Measurements from ENCODE around the gene RAB1B.
"Not testable (repeated sequence)": the region's sequence is repeated elsewhere in the genome, so short reads cannot be mapped to it uniquely, and the experiment has no call there.

The RAB1B gene

DNA sequence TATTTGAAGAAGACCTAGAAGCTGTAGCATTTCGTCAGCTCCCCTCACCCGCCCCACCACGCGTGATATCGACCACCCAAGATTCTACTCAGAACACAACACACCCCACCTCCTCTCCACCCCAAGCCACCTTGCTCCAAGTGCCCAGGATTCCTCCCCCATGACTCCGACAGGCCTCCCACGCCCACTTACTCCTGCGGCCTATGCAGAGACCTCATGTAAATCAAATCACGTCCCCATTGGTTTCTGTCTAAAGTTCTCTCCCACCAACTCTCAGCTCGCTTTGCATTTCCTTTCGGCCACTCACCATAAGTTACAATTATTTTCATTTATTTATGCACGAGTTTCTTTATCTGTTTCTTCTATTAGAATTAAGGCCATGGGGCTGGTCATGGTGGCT, 34.2 kb downstream of the RAB1B start:
- Histone ChIP-seq H3K9me3 (ENCODE audit: control insufficient read depth, insufficient read depth, low read length) (no peaks in the 10 kb centered on the region), H3K4me1 (ENCODE audit: insufficient read depth, low read length) (peaks cover under 1% of the 10 kb centered on the region; the same call in 1 of the 2 replicates), H3K9ac (ENCODE audit: low read depth, low read length) (no peak overlapping the region), H3K36me3 (ENCODE audit: insufficient read depth, low read length) (no peaks in the 10 kb centered on the region)

GRCh38 chr11:66309475-66309874, 41.0 kb downstream of the RAB1B start:
- H3K9ac ChIP-seq (ENCODE audit: low read depth, low read length), result no peak overlapping the region
- H3K36me3 ChIP-seq (ENCODE audit: insufficient read depth, low read length), result no peaks in the 10 kb centered on the region
- peaks cover 12% of the 10 kb centered on the region for H3K4me1 ChIP-seq (ENCODE audit: insufficient read depth, low read length)
- no peaks in the 10 kb centered on the region for H3K9me3 ChIP-seq (ENCODE audit: control insufficient read depth, insufficient read depth, low read length)

GRCh38 chr11:66310324-66310723, 41.9 kb downstream of the RAB1B start:
- peaks cover 14% of the 10 kb centered on the region for H3K4me1 ChIP-seq (ENCODE audit: insufficient read depth, low read length)
- H3K9ac ChIP-seq (ENCODE audit: low read depth, low read length), result no peak overlapping the region
- no peaks in the 10 kb centered on the region for H3K36me3 ChIP-seq (ENCODE audit: insufficient read depth, low read length)
- no peaks in the 10 kb centered on the region for H3K9me3 ChIP-seq (ENCODE audit: control insufficient read depth, insufficient read depth, low read length)

DNA sequence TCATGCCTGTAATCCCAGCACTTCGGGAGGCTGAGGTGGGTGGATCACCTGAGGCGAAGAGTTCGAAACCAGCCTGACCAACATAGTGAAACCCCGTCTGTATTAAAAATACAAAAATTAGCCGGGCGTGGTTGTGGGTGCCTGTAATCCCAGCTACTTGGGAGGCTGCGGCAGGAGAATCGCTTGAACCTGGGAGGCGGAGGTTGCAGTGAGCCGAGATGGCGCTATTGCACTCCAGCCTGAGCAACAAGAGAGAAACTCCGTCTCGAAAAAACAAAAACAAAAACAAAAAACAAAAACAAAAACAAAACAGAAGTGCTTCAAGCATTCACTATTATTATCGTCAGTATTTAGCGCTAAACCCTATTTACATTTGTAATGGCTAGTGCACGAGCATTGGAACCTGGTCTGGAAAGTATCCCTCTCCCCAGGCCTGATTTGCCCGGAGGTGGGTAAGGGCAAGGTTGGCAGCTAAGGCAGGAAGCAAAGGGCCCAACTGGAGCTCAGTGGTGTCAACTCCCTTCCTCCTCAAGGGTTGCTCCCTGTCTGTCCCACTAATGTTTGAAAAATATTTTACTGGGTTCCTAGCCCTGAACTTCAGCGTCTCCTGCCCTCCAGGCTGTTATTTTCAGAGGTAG, 42.5 kb downstream of the RAB1B start:
- H3K4me1 ChIP-seq (ENCODE audit: insufficient read depth, low read length), result peaks cover 14% of the 10 kb centered on the region
- not testable (repeated sequence) for H3K36me3 ChIP-seq (ENCODE audit: insufficient read depth, low read length); H3K9me3 ChIP-seq (ENCODE audit: control insufficient read depth, insufficient read depth, low read length)
- H3K9ac ChIP-seq (ENCODE audit: low read depth, low read length), result peak overlapping the region; percentile 63; the same call in 1 of the 2 replicates

- Histone ChIP-seq H3K36me3 (ENCODE audit: insufficient read depth, low read length) (no peaks in the 10 kb centered on the region), H3K9ac (ENCODE audit: low read depth, low read length) (peak overlapping the region; percentile 63), H3K9me3 (ENCODE audit: control insufficient read depth, insufficient read depth, low read length) (no peaks in the 10 kb centered on the region), H3K4me1 (ENCODE audit: insufficient read depth, low read length) (peaks cover 14% of the 10 kb centered on the region)
Observed at GRCh38 chr11:66311470-66311964, 43.1 kb downstream of the RAB1B start.

DNA sequence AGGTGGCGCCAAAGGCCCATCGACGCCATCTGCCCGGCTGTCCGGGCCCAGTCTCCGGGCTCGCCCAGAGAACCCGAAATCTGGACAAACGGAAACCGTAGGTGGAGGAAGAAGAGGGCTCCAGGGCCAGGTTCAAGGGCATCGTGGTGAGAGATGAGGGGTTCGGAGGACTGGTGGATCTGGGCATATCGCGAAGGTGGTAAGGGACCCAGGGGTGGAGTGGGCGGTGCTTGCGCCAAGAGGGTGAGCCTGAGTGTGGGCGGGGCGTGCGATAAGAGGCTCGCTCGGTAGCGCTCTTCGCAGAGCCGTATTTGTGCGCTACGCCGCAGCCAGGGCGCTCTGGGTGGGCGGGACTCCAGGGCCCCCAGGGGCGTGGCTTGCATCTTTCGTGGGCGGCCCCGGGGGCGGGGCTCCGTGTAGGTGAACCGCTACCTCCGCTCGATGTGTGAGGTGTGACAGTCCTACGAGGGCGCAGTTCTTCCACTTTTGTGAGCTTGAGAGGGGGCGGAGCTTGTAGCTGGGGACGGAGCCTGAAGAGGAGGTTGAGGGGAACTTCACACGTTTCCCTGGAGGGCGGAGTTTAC, 43.6 kb downstream of the RAB1B start:
- H3K4me1 ChIP-seq (ENCODE audit: insufficient read depth, low read length), result peaks cover 14% of the 10 kb centered on the region
- no peaks in the 10 kb centered on the region for H3K36me3 ChIP-seq (ENCODE audit: insufficient read depth, low read length)
- no peaks in the 10 kb centered on the region for H3K9me3 ChIP-seq (ENCODE audit: control insufficient read depth, insufficient read depth, low read length)
- peak overlapping the region; percentile 63 for H3K9ac ChIP-seq (ENCODE audit: low read depth, low read length)

- H3K9me3 ChIP-seq (ENCODE audit: control insufficient read depth, insufficient read depth, low read length), result no peaks in the 10 kb centered on the region
- H3K4me1 ChIP-seq (ENCODE audit: insufficient read depth, low read length), result peaks cover 18% of the 10 kb centered on the region
- H3K9ac ChIP-seq (ENCODE audit: low read depth, low read length), result peak overlapping the region; percentile 64; the same call in 1 of the 2 replicates
- H3K36me3 ChIP-seq (ENCODE audit: insufficient read depth, low read length), result no peaks in the 10 kb centered on the region
Observed at GRCh38 chr11:66312549-66313320, 44.3 kb downstream of the RAB1B start.

DNA sequence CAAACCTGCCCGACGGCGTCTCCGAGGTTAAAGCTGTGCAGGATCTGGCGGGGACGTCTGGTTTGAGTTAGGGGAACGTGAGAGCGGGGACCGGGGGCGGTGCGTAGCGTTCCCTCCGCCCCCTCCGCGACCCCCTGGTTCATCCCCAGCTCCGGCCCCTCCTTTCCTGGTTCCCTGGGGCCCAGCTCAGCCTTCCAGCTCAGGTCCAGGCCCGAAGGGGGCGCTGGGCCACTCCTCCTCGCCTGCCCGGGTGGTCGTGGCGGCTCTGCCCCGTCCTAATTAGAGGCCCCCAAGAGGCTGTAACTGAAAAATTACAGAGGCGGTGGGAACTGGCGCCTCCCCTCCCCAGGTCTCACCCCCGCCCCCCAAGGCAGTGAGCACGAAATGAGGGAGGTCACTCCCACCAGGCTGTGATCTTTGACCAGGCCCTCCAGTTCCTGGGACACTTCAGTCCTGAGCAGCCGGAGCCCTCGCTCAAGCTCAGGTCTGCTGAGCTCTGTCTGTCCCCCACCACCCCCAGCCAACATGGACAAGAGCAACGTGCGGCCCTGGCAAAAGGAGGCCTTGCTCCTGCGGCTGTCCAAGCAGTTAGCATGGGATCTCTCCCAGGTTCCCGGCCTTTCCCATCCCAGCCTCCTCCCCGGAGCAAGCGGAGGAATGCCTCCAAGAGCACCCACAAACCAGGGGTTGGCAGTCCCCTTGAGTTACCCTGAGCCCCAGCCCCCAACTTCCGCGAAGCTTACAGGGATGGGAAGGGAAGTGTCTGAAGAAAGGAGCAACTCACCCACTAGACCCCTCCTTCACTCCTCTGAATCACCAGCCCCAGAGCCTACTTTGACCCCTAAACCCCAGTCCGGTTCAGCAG, 45.1 kb downstream of the RAB1B start:
- H3K4me1 ChIP-seq (ENCODE audit: insufficient read depth, low read length), result peaks cover 26% of the 10 kb centered on the region
- H3K9me3 ChIP-seq (ENCODE audit: control insufficient read depth, insufficient read depth, low read length), result no peaks in the 10 kb centered on the region
- no peaks in the 10 kb centered on the region for H3K36me3 ChIP-seq (ENCODE audit: insufficient read depth, low read length)
- peak overlapping the region; percentile 64; the same call in 1 of the 2 replicates for H3K9ac ChIP-seq (ENCODE audit: low read depth, low read length)

DNA sequence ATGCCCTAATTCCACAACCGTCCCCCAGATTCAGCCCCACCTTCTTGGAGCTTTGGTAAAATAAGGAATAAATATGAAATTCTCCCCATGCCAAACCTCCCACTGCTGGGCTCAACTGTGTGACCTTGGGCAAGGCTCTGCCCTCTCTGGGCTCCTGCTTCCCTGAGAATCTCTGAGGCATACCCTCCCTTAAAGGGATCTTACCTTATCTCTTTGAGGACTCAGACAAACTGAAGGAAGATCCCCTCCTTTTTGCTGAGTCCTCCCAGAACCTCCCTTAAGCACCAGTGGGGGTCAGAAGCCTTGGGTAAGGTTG, 45.7 kb downstream of the RAB1B start:
- no peaks in the 10 kb centered on the region for H3K36me3 ChIP-seq (ENCODE audit: insufficient read depth, low read length)
- peak overlapping the region; percentile 64; the same call in 1 of the 2 replicates for H3K9ac ChIP-seq (ENCODE audit: low read depth, low read length)
- peaks cover 27% of the 10 kb centered on the region for H3K4me1 ChIP-seq (ENCODE audit: insufficient read depth, low read length)
- H3K9me3 ChIP-seq (ENCODE audit: control insufficient read depth, insufficient read depth, low read length), result no peaks in the 10 kb centered on the region

DNA sequence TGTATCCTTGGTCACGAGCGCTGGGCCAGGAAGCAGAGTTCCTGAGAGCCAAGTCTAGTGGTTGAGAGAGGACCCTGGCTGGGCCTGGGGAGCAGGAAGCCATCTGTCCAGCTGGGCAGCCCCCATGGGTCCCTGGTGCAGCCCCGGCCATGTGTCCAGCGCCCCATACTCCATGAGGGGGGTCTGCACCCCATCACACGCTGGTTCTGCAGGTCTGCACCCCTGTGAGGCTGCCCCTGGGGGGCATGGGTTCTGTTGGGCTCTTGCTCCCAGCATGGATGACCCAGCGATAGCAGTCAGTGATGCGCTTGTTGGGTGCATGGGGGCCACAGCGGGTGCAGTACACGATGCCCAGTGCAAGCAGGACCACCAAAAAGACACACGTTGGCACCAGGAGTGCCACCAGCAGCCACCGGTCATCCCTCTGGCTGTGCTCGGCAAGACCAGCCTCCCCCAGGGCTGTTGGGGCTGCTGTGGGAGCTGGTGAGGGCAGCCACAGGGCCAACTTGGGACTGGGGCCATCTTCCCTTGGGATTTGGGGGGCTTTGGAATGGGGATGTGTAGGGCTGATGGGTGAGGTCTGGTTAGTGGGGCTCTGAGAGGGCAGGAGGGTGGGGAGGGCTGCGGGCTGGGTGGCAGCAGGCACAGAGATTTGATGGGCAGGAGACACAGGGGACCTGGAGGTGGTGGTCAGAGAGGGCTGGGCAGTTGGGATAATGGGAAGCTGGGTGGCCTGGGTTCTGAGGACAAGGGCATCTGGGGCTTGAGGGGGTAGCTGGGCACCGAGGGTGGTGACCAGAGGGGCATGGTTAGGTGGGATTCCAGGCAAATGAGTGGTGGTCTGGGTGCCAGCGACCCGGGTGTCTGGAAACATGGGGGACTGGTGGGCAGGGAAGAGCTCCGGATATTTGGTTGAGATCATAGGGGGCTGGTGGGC, 46.4 kb downstream of the RAB1B start:
- H3K4me1 ChIP-seq (ENCODE audit: insufficient read depth, low read length), result peaks cover 27% of the 10 kb centered on the region
- H3K9ac ChIP-seq (ENCODE audit: low read depth, low read length), result no peak overlapping the region
- H3K36me3 ChIP-seq (ENCODE audit: insufficient read depth, low read length), result no peaks in the 10 kb centered on the region
- H3K9me3 ChIP-seq (ENCODE audit: control insufficient read depth, insufficient read depth, low read length), result no peaks in the 10 kb centered on the region

- H3K9me3 ChIP-seq (ENCODE audit: control insufficient read depth, insufficient read depth, low read length), result no peaks in the 10 kb centered on the region
- H3K9ac ChIP-seq (ENCODE audit: low read depth, low read length), result no peak overlapping the region
- H3K4me1 ChIP-seq (ENCODE audit: insufficient read depth, low read length), result peaks cover 27% of the 10 kb centered on the region
- no peaks in the 10 kb centered on the region for H3K36me3 ChIP-seq (ENCODE audit: insufficient read depth, low read length)
Observed at GRCh38 chr11:66315498-66315885, 47.1 kb downstream of the RAB1B start.

DNA sequence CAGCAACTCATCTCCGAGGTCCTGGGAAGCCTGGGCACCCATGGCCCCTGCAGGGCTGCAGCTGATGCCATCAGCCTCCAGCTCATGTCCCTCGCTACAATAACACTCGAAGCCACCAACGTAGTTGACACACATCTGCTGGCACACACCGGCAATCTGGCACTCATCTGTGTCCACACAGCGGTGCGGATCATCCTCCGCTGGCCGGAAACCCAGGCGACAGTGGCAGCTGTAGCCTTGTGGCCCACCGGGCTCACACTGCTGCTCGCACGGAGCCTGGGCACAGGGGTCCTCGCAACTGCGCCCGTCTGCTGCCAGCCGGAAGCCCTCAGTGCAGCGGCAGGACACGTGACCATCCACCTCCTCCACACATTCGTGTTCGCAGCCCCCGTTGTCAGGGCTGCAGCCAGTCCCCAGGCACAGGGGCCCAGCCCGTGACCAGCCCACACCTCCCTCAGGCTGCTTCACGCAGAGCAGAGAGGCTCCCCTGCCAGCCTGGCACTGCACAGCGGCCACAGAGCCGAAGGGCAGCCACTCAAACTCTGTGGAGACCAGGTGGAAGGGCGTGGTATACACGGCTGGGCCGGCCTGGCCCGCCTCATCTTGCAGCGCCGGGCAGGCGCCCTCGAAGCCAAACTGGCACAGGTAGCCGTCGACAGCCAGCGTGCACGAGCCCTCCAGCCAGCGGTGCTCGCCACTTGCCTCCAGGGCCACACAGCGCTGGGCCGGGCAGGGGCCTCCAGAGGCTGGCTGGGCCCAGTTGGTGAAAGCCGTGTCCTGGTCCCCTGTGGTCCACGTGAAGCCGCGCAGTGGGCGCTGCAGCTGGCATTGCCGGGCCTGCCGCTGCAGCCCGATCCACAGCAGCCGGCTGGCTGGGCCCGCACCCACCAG, 47.7 kb downstream of the RAB1B start:
- H3K9ac ChIP-seq (ENCODE audit: low read depth, low read length), result peak overlapping the region; percentile 31; the same call in 1 of the 2 replicates
- no peaks in the 10 kb centered on the region for H3K9me3 ChIP-seq (ENCODE audit: control insufficient read depth, insufficient read depth, low read length)
- peaks cover 25% of the 10 kb centered on the region for H3K4me1 ChIP-seq (ENCODE audit: insufficient read depth, low read length)

More for the DNA sequence above, 47.7 kb downstream of the RAB1B start:
- no peaks in the 10 kb centered on the region for H3K36me3 ChIP-seq (ENCODE audit: insufficient read depth, low read length)
